Ishikawa (cell line): Measurements from ENCODE around the gene CDH10.

Experiments
- EP300 ChIP-seq: IDR thresholded peaks from 2 replicates; pipeline ENCODE4 v1.6.1; 2012; ENCODE audit warnings: borderline replicate concordance
- MAX ChIP-seq: IDR thresholded peaks from 2 replicates; pipeline ENCODE4 v1.6.1; 2012
- RAD21 ChIP-seq: IDR thresholded peaks from 2 replicates; pipeline ENCODE4 v1.6.1; 2012; ENCODE audit warnings: low read depth
- REST ChIP-seq: IDR thresholded peaks from 2 replicates; pipeline ENCODE4 v1.6.1; 2012; ENCODE audit warnings: low read depth, mild to moderate bottlenecking
- TAF1 ChIP-seq: IDR thresholded peaks from 2 replicates; pipeline ENCODE4 v1.6.1; 2012; ENCODE audit warnings: low read depth, mild to moderate bottlenecking

GRCh38 chr5:24530906-24531305, 113.9 kb downstream of the CDH10 start:
- no peak for TF ChIP-seq REST
- TF ChIP-seq EP300: no peak
- no peak for TF ChIP-seq RAD21
- no peak for TF ChIP-seq MAX
- no peak for TF ChIP-seq TAF1
